ENCODE results near the gene RAI14.
"Not testable (repeated sequence)": the region's sequence is repeated elsewhere in the genome, so short reads cannot be mapped to it uniquely, and the experiment has no call there.

Gene RAI14

DNA sequence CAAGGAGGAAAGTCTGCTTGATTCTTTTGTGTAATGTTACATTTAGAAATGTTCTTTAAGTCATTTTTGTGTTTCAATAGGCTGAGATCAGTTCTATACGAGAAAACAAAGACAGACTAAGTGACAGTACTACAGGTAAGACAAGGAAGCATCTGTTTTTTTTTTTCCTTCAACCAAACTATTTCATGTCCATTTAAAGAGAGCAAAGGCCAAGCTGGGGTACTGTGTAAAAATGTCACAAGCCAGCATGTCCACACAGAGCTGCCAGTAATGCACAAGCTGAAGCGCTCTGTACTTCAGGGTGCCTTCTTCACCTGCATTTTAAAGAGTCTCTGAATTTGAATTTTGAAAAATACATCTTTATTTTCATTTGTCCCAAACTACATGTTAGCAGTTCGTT lies 162.6 kb downstream of the RAI14 start:
- in situ Hi-C loops (cut with HindIII; ENCODE audit: low pct_unique_long_range_greater_than_20kb, low sequenced_read_pairs): no loop called here
- DNase-seq (ENCODE audit: low read depth in 1 of 2, low spot score in 1 of 2): no peak
- no peak for TF ChIP-seq JUND (IDR thresholded peaks at IDR 0.05; ENCODE audit: low read depth)

DNA sequence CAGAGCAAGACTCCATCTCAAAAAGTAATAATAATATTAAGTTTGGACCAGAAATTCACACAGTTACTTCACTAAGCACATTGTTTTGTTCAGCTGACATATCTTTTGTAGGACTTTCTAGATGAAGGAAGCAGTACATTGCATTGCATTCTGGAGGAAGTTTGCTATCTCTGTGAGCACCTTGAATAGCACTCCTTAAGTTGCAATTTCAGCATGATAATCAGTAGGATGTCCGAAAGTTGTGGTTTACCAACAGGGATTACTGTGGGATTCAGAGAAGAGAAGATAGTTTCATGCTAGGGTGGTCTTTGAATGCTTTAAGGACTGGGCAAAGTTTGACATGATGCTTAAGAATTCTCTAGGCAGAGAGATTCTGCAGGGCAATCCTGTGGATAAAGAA lies 164.5 kb downstream of the RAI14 start:
- in situ Hi-C loops (cut with HindIII; ENCODE audit: low pct_unique_long_range_greater_than_20kb, low sequenced_read_pairs): no loop called here
- TF ChIP-seq JUND (IDR thresholded peaks at IDR 0.05; ENCODE audit: low read depth): no peak
- DNase-seq (ENCODE audit: low read depth in 1 of 2, low spot score in 1 of 2): no peak

DNA sequence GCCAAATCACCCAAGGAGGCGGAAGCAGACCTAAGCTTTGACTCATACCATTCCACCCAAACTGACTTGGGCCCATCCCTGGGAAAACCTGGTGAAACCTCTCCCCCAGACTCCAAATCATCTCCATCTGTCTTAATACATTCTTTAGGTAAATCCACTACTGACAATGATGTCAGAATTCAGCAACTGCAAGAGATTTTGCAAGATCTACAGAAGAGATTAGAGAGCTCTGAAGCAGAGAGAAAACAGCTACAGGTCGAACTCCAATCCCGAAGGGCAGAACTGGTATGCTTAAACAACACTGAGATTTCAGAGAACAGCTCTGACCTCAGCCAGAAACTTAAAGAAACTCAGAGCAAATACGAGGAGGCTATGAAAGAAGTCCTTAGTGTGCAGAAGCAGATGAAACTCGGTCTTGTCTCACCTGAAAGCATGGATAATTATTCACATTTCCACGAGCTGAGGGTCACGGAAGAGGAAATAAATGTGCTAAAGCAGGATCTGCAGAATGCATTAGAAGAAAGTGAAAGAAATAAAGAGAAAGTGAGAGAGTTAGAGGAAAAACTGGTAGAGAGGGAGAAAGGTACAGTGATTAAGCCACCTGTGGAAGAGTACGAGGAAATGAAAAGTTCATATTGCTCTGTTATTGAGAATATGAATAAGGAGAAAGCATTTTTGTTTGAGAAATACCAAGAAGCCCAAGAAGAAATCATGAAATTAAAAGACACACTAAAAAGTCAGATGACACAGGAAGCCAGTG lies 167.0 kb downstream of the RAI14 start:
- DNase-seq (ENCODE audit: low read depth in 1 of 2, low spot score in 1 of 2): no peak
- in situ Hi-C loops (cut with HindIII; ENCODE audit: low pct_unique_long_range_greater_than_20kb, low sequenced_read_pairs): no loop called here
- no peak for TF ChIP-seq JUND (IDR thresholded peaks at IDR 0.05; ENCODE audit: low read depth)

DNA sequence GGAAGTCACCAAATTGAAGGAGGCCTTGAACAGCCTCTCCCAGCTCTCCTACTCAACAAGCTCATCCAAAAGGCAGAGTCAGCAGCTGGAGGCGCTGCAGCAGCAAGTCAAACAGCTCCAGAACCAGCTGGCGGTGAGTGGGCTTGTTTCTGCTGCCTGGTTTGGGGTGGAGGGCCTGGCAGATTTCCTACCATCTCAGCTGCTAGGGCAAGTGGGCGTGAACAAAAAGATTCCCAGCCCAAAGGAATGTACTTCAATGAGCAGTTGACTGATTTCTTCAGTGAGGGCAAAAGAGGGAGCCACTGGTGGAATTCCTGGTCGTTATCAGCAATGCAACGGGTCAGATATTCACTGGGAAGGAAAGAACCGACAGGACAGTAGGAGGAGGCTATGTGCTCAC lies 170.2 kb downstream of the RAI14 start:
- no peak for DNase-seq (ENCODE audit: low read depth in 1 of 2, low spot score in 1 of 2)
- no peak for TF ChIP-seq JUND (IDR thresholded peaks at IDR 0.05; ENCODE audit: low read depth)
- in situ Hi-C loops (cut with HindIII; ENCODE audit: low pct_unique_long_range_greater_than_20kb, low sequenced_read_pairs): no loop called here

DNA sequence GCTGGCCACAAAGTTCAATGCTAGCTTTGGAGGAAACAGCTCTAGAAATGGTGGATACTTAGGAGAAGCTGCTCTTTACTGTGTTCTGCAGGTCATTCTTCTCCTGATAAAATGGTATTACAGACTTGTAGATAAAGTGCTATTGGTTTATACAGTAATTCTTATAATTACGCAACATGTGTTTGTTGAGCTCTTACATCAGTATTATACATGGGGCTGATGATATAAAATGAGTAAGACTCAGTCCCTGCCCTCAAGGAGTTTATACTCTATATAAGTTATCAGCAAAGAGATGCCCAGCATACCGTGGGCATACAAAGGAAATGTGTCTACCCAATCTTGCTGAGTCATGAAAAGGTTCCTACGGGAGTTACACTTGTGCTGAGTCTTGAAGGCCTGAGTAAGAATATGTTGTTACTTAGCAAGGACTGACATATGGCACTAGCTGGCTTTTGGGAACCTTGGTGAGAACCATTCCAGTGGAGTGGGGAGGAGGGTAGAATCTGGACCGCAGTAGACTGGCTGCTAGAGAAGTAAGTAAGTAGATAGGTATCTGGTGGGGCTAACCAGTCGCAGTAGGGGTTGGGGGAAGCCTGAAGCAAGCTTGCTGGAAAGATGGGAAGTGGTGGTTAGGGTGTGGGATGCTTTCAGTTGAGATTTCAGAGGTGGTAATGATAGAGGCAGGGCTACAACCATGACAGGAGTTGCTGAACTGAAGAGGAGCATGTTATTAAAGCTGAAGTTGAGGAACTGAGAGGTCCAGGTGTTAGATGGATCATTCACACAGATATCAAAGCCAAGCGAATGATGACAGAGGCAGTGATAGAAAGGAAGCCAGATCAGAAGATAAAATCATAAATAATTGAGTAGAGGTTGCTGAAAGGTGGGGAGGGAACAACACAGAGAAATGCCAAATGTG lies 171.7 kb downstream of the RAI14 start:
- no peak for TF ChIP-seq JUND (IDR thresholded peaks at IDR 0.05; ENCODE audit: low read depth)
- in situ Hi-C loops (cut with HindIII; ENCODE audit: low pct_unique_long_range_greater_than_20kb, low sequenced_read_pairs): no loop called here

DNA sequence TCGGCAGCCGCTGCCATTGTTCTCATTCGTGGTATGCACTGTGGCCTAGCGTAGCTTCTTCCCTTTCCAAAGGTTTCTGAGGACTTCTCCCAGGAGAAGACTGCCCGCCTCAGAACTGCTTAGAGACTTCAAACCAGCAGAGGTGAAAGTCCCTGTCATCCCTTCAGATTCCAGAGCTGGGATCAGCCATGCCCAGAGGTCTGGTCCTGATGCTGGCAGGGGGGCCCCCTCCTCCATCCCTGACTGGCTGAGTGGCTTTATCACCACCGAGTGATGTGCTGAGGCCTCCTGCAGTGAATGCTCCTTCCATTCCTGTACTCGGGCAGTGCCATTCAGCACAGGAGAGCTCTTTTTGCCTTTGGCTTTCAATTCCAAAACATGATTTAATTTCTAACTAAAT lies 174.7 kb downstream of the RAI14 start:
- in situ Hi-C loops (cut with HindIII; ENCODE audit: low pct_unique_long_range_greater_than_20kb, low sequenced_read_pairs); DNase-seq (ENCODE audit: low read depth in 1 of 2, low spot score in 1 of 2): not testable (repeated sequence)

More for the DNA sequence above, 171.7 kb downstream of the RAI14 start:
- no peak for DNase-seq (ENCODE audit: low read depth in 1 of 2, low spot score in 1 of 2)

DNA sequence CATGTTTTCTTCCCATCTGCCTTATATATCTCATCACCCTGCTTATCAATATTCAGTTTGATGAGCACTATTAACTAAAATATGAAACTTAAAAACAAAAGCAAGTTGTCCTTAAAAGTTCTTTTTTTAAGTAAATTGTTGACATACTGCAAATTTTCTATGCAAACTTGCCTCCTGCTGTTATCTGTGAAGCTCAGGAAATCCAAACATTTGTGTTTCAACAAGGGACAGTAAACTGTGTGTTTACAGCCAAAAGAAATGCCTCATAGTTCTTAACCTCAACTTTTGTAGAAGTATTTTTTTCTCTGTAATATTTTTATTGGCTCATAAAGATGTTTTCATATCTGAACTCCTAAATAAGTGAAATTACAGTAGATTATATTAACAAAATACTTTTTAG lies 175.2 kb downstream of the RAI14 start:
- no peak for DNase-seq (ENCODE audit: low read depth in 1 of 2, low spot score in 1 of 2)
- TF ChIP-seq JUND (IDR thresholded peaks at IDR 0.05; ENCODE audit: low read depth): no peak
- in situ Hi-C loops (cut with HindIII; ENCODE audit: low pct_unique_long_range_greater_than_20kb, low sequenced_read_pairs): no loop called here

DNA sequence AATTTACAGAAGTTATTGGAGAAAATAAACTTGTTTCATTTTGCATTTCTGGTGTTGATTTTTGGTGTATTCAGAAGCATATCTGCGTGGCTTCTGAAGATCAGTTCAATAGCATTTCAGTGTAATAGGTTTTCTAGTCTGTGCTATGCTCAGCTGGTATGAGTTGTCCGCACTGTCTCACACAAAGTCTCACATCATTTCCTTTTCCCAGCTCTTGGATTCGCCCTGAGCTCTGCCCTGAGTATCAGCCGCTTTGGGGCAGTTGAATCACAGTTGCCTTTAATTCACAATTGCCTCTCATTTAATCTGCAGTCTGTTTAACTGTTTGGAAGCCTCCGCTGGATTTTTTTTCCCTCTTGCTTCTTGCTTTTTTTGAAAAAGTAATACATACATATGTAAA lies 176.4 kb downstream of the RAI14 start:
- no peak for DNase-seq (ENCODE audit: low read depth in 1 of 2, low spot score in 1 of 2)
- in situ Hi-C loops (cut with HindIII; ENCODE audit: low pct_unique_long_range_greater_than_20kb, low sequenced_read_pairs): no loop called here
- TF ChIP-seq JUND (IDR thresholded peaks at IDR 0.05; ENCODE audit: low read depth): no peak

DNA sequence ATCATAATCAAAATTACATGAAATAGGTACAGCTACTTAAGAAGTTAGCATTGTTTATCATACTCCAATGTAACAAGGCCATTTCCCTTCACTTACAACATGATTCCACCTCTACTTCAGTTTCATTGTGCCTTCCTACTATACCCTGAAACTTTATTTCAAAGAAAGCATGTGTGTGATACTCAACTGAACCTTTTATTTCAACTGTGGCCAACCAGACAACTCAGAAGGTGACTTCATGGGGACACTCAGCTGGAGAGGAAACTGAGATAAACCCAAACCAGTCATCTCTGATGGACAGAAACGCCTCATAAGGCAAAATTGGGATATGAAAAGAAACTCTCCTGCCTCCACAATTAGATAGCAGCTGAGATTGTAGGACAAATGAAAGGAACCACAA lies 177.0 kb downstream of the RAI14 start:
- in situ Hi-C loops (cut with HindIII; ENCODE audit: low pct_unique_long_range_greater_than_20kb, low sequenced_read_pairs): no loop called here
- no peak for TF ChIP-seq JUND (IDR thresholded peaks at IDR 0.05; ENCODE audit: low read depth)
- DNase-seq (ENCODE audit: low read depth in 1 of 2, low spot score in 1 of 2): no peak

DNA sequence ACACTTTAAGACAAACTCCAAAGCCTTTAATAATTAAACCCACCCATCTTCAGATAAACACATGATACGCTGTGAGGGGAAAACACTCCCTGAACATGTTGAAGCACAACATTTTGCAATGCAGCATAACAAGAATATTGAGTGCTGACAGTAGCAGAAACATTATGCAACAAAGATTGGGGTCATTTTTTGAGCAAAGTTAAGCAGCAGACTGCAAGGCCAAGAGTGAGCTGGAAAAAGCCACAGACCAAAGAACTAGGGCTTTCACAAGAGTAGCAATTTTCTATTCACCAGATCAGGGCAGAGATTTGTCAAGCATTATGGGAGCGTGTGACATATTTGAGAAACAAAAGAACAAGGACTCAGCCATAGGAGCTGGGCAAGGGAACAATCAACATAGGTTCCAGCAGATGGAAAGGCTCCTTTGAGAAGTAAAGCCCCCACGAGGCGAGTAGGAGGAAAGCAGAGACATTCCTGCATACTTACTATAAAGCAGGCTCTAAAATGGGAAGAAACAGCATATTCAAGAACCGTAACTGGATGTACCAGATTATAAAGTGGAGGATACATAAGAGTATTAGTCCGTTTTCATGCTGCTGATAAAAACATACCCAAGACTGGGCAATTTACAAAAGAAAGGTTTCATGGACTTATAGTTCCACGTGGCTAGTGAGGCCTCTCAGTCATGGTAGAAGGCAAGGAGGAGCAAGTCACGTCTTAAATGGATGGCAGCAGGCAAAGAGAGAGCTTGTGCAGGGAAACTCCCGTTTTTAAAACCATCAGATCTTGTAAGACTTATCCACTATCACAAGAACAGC lies 178.1 kb downstream of the RAI14 start:
- in situ Hi-C loops (cut with HindIII; ENCODE audit: low pct_unique_long_range_greater_than_20kb, low sequenced_read_pairs): no loop called here
- TF ChIP-seq JUND (IDR thresholded peaks at IDR 0.05; ENCODE audit: low read depth): no peak
- no peak for DNase-seq (ENCODE audit: low read depth in 1 of 2, low spot score in 1 of 2)

DNA sequence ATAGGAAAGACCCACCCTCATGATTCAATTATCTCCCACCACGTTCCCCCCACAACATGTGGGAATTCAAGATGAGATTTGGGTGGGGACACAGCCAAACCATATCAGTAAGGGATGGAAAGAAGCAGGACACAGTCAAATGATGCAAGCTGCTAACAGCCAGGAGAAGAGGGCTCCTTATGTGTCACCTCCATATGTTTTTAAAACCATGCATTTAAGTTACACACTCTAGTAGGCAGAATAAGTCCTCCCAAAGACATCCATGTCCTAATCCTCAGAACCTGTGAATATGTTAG lies 178.6 kb downstream of the RAI14 start:
- no peak for DNase-seq (ENCODE audit: low read depth in 1 of 2, low spot score in 1 of 2)
- TF ChIP-seq JUND (IDR thresholded peaks at IDR 0.05; ENCODE audit: low read depth): no peak
- in situ Hi-C loops (cut with HindIII; ENCODE audit: low pct_unique_long_range_greater_than_20kb, low sequenced_read_pairs): no loop called here

DNA sequence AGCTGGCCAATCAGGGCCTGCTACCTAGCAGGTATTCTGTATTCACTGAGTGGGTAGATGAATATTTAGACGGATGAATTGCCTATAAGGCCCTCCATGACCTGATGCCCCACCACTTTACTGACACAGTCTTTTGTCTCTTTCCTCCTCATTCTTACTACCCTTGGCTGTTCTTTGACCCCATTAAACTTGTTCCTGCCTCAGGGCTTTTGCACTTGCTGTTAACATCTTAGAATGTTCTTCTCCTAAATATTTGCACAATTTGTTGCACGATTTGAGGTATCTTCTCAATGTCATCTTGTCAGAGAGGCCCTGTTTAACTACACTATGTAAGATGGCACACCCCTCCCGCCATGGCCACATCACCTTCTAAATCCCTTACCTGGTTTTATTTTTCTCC lies 179.5 kb downstream of the RAI14 start:
- no peak for TF ChIP-seq JUND (IDR thresholded peaks at IDR 0.05; ENCODE audit: low read depth)
- in situ Hi-C loops (cut with HindIII; ENCODE audit: low pct_unique_long_range_greater_than_20kb, low sequenced_read_pairs): no loop called here
- DNase-seq (ENCODE audit: low read depth in 1 of 2, low spot score in 1 of 2): no peak

Data from T47D (cell line).